ENCODE data around the gene FSTL3. TPM values are rescaled to one million over a fixed set of nuclear protein-coding genes. Genes with fewer than 3 reads are reported as not detected.

FSTL3 gene
- total RNA-seq, 1 donor from 2014 or later: 32.6 TPM

DNA sequence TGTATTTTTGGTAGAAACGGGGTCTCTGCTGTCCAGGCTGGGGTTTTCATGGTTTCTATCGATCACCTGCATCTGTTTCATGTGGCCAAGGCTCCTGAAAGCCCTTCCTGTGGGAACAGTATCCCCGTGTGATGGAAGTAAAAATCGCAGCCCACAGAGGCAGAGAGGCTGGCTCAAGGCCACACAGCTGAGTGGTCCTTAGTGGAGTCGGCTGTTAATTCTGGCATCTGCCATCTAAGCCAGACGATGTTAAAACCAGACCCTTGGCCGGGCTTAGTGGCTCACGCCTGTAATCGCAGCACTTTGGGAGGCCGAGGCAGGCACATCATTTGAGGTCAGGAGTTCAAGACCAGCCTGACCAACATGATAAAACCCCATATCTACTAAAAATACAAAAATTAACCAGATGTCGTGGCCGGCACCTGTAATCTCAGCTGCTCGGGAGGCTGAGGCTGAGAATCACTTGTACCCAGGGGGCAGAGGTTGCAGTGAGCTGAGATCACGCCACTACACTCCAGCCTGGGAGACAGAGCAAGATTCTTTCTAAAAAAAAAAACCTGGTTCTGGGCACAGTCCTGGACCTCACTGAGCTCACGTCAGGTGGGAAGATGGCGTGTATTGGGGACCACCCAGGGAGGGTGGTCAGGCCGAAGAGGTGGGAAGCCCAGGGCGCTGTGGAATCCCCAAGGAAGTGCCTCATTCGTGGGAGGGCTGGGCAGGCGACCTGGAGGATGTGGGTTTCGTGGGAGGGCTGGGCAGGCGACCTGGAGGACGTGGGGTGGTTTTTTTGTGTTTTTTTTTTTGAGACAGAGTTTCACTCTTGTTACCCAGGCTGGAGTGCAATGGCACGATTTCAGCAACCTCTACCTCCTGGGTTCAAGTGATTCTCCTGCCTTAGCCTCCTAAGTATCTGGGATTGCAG is 56.2 kb downstream of the FSTL3 start:
- DNase-seq (ENCODE audit: low read depth, low spot score): no peak

Other genes with a start within 250 kb of the FSTL3 start
- 3.5 and 4.7 TPM in 2 replicates for gene SHC2, start 215.4 kb upstream of the FSTL3 start, total RNA-seq
- gene MADCAM1, start 179.9 kb upstream of the FSTL3 start, total RNA-seq: 0.07 TPM in 2 replicates
- gene TPGS1, start 168.9 kb upstream of the FSTL3 start, total RNA-seq: 24.2 and 39.6 TPM in 2 replicates
- 97.0 and 108 TPM in 2 replicates for gene CDC34, start 144.6 kb upstream of the FSTL3 start, total RNA-seq
- not detected in 2 replicates for gene GZMM, start 132.3 kb upstream of the FSTL3 start, total RNA-seq
- gene BSG, start 103.8 kb upstream of the FSTL3 start, total RNA-seq: 237 and 352 TPM in 2 replicates
- gene HCN2, start 86.5 kb upstream of the FSTL3 start, total RNA-seq: 0.32 and 0.79 TPM in 2 replicates
- 28.1 and 32.7 TPM in 2 replicates for gene POLRMT, start 42.9 kb upstream of the FSTL3 start, total RNA-seq
- 0.07 TPM in 1 of 2 replicates, not detected in the other for gene FGF22, start 36.5 kb upstream of the FSTL3 start, total RNA-seq
- 34.3 and 38.1 TPM in 2 replicates for gene RNF126, start 13.2 kb upstream of the FSTL3 start, total RNA-seq
- gene PRSS57, start 19.1 kb downstream of the FSTL3 start, total RNA-seq: 0.07 TPM in 1 of 2 replicates, not detected in the other
- gene PALM, start 32.5 kb downstream of the FSTL3 start, total RNA-seq: 14.3 and 23.0 TPM in 2 replicates
- gene MISP, start 74.7 kb downstream of the FSTL3 start, total RNA-seq: 0.04 TPM in 1 of 2 replicates, not detected in the other
- 198 and 241 TPM in 2 replicates for gene PTBP1, start 121.1 kb downstream of the FSTL3 start, total RNA-seq
- 0.07 and 0.33 TPM in 2 replicates for gene PLPPR3, start 145.6 kb downstream of the FSTL3 start, total RNA-seq
- gene AZU1, start 151.4 kb downstream of the FSTL3 start, total RNA-seq: not detected in 2 replicates
- not detected in 2 replicates for gene PRTN3, start 164.6 kb downstream of the FSTL3 start, total RNA-seq
- not detected in 2 replicates for gene ELANE, start 175.9 kb downstream of the FSTL3 start, total RNA-seq
- 0.49 and 3.6 TPM in 2 replicates for gene CFD, start 183.3 kb downstream of the FSTL3 start, total RNA-seq
- 22.9 and 27.0 TPM in 2 replicates for gene MED16, start 216.8 kb downstream of the FSTL3 start, total RNA-seq
- gene RNU6-9, start 217.1 kb downstream of the FSTL3 start, total RNA-seq: not detected in 2 replicates
- gene R3HDM4, start 236.8 kb downstream of the FSTL3 start, total RNA-seq: 22.8 and 29.1 TPM in 2 replicates
- not detected in 2 replicates for gene KISS1R, start 240.9 kb downstream of the FSTL3 start, total RNA-seq
- gene ARID3A, start 249.6 kb downstream of the FSTL3 start, total RNA-seq: 8.0 and 9.6 TPM in 2 replicates